Esophagus muscularis mucosa (tissue), 3 donors: ENCODE measurements around the gene EIF1.
"Not testable (repeated sequence)": the region's sequence is repeated elsewhere in the genome, so short reads cannot be mapped to it uniquely, and the experiment has no call there.

Experiments
- CTCF ChIP-seq, 3 experiments: fragments of 200-600 bp in 2 of 3; fragments of 450-650 bp in 1 of 3; sonication (generic) in 2 of 3; IDR thresholded peaks; one replicate each; pipeline ENCODE4 v1.5.1; 2017 to 2019; ENCODE audit warnings: antibody characterized with exemption in 3 of 3, mild to moderate bottlenecking in 2 of 3, moderate library complexity in 1 of 3
- POLR2A ChIP-seq: fragments of 450-650 bp; IDR thresholded peaks from one replicate; pipeline ENCODE4 v1.6.1; 2017; ENCODE audit warnings: antibody characterized with exemption, moderate library complexity, mild to moderate bottlenecking, low read depth

- not testable (repeated sequence) for TF ChIP-seq CTCF (IDR thresholded peaks at IDR 0.05); POLR2A
Measured at GRCh38 chr17:41685753-41686152, 2.9 kb upstream of the EIF1 start.
